Loucy (cell line): ENCODE measurements around the gene SOWAHA.

Source experiments
- H2AFZ ChIP-seq: fragments of 200-600 bp; sonication (generic); 2 replicates; pipeline ENCODE4 v1.6.0; 2016; ENCODE audit warnings: antibody characterized with exemption, mild to moderate bottlenecking, low read length, moderate library complexity
- H3F3A ChIP-seq: fragments of 200-600 bp; 2 replicates; pipeline ENCODE4 v1.6.0; 2016; ENCODE audit warnings: antibody characterized with exemption, low read depth, mild to moderate bottlenecking
- H3K27me3 ChIP-seq: fragments of 200-600 bp; sonication (generic); 2 replicates; pipeline ENCODE4 v1.6.1; 2014; ENCODE audit warnings: low read length, mild to moderate bottlenecking; ENCODE audit not compliant: insufficient read depth, poor library complexity, severe bottlenecking
- H3K36me3 ChIP-seq: fragments of 200-600 bp; sonication (generic); 2 replicates; pipeline ENCODE4 v1.6.1; 2016; ENCODE audit warnings: low read length; ENCODE audit not compliant: insufficient read depth
- H3K4me1 ChIP-seq: fragments of 200-600 bp; sonication (generic); 2 replicates; pipeline ENCODE4 v1.5.1; 2014; ENCODE audit warnings: low read length, mild to moderate bottlenecking; ENCODE audit not compliant: insufficient read depth, poor library complexity, severe bottlenecking
- H3K4me2 ChIP-seq: fragments of 200-600 bp; sonication (generic); 2 replicates; pipeline ENCODE4 v1.6.0; 2014; ENCODE audit warnings: antibody characterized with exemption, low read length, low read depth, mild to moderate bottlenecking; ENCODE audit not compliant: poor library complexity, severe bottlenecking
- H3K4me3 ChIP-seq: fragments of 200-600 bp; sonication (generic); 2 replicates; pipeline ENCODE4 v1.5.1; 2014; ENCODE audit warnings: low read length, mild to moderate bottlenecking, mixed read lengths; ENCODE audit not compliant: poor library complexity, severe bottlenecking
- H3K79me2 ChIP-seq: fragments of 200-600 bp; sonication (generic); 2 replicates; pipeline ENCODE4 v1.6.1; 2014; ENCODE audit warnings: low read length; ENCODE audit not compliant: insufficient read depth
- H3K9ac ChIP-seq: fragments of 200-600 bp; sonication (generic); 2 replicates; pipeline ENCODE4 v1.6.0; 2014; ENCODE audit warnings: mild to moderate bottlenecking, low read depth, low read length, moderate library complexity; ENCODE audit not compliant: poor library complexity, severe bottlenecking
- H3K9me2 ChIP-seq: fragments of 200-600 bp; sonication (generic); replicated peaks from 2 replicates; pipeline ENCODE4 v1.6.1; 2016; ENCODE audit warnings: low read depth, low read length, mixed read lengths
- H3K9me3 ChIP-seq: fragments of 200-600 bp; sonication (generic); 2 replicates; pipeline ENCODE4 v1.6.1; 2014; ENCODE audit warnings: mild to moderate bottlenecking, antibody characterized with exemption, low read length, low read depth; ENCODE audit not compliant: insufficient read depth
- H4K20me1 ChIP-seq: fragments of 200-600 bp; sonication (generic); 2 replicates; pipeline ENCODE4 v1.6.0; 2014; ENCODE audit warnings: antibody characterized with exemption, low read length, mild to moderate bottlenecking; ENCODE audit not compliant: insufficient read depth, poor library complexity, severe bottlenecking
- EZH2phosphoT487 ChIP-seq: fragments of 200-600 bp; IDR thresholded peaks from 2 replicates; pipeline ENCODE4 v1.6.1; 2018; ENCODE audit warnings: antibody characterized with exemption, mild to moderate bottlenecking, moderate library complexity, borderline replicate concordance
- TF ChIP-seq, protein P1 (sequence below): fragments of 200-600 bp; sonication (generic); conservative IDR thresholded peaks from 2 replicates; pipeline ENCODE4 v1.5.1; 2014; ENCODE audit warnings: mild to moderate bottlenecking, antibody characterized with exemption, low read length

Gene SOWAHA

DNA sequence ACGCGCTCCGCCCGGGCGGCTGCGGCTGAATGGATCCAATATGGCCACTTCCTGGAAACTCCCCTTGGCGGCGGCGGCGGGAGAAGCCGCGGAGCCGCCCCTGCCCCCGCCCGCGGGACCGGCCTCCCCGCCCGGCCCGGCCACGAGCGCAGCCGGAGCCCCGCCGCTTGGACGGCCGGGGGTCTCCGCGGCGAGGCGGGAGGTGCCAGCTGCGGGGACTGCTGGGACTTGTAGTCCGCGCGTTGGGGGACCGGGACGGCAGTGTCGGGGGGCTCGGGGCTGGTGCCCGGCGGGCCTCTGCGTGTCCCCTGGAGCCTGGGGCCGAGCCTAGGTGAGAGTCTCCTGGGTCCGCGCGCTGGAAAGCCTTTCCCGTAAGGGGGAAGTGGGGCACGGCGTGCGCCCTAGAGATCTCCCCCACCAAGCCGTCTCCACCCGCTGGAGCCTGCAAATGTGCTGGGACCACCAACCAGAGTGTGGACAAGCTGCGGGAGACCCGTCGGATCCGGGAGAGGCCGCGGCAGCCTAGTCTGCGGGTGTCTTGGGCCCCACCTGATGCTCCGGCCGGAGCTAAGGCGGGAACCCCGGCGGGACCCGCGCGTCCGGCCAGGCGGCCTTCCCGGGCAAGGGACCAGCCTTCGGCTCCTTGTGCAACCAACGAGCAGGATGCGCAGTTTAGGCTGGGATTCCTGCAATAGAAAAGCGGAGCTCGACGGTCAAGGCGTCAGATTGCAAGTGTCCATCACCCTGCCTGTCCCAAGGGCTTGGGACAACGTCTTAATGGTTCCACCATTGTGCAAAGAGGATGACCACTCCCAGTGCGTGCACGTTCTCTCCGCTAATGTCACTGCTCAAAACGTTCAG lies 35.7 kb upstream of the SOWAHA start, which contains the start of gene SEPTIN8:
Gene SEPTIN8 (minus strand): TSS at position 31 of the 861 bp plus-strand sequence. CDS start 102 bp downstream, outside the sequence.
- Histone ChIP-seq H2AFZ (peak within 1 kb of the TSS; percentile 75; the same call in 1 of the 2 replicates), H3K9me2 (no peaks in the 10 kb centered on the region), H3K79me2 (no peaks in the 10 kb centered on the region), H3K4me3 (peak within 1 kb of the TSS; percentile 73), H4K20me1 (no peaks in the 10 kb centered on the region), H3K9me3 (no peaks in the 10 kb centered on the region), H3K36me3 (no peaks in the 10 kb centered on the region), H3K27me3 (no peaks in the 10 kb centered on the region), H3F3A (no peaks in the 10 kb centered on the region), H3K4me1 (peaks cover 4% of the 10 kb centered on the region), H3K4me2 (peak within 1 kb of the TSS; percentile 58), H3K9ac (peak within 1 kb of the TSS; percentile 54)
- TF ChIP-seq, protein P1, sequence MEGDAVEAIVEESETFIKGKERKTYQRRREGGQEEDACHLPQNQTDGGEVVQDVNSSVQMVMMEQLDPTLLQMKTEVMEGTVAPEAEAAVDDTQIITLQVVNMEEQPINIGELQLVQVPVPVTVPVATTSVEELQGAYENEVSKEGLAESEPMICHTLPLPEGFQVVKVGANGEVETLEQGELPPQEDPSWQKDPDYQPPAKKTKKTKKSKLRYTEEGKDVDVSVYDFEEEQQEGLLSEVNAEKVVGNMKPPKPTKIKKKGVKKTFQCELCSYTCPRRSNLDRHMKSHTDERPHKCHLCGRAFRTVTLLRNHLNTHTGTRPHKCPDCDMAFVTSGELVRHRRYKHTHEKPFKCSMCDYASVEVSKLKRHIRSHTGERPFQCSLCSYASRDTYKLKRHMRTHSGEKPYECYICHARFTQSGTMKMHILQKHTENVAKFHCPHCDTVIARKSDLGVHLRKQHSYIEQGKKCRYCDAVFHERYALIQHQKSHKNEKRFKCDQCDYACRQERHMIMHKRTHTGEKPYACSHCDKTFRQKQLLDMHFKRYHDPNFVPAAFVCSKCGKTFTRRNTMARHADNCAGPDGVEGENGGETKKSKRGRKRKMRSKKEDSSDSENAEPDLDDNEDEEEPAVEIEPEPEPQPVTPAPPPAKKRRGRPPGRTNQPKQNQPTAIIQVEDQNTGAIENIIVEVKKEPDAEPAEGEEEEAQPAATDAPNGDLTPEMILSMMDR, result no peak
- no peak for TF ChIP-seq EZH2phosphoT487

DNA sequence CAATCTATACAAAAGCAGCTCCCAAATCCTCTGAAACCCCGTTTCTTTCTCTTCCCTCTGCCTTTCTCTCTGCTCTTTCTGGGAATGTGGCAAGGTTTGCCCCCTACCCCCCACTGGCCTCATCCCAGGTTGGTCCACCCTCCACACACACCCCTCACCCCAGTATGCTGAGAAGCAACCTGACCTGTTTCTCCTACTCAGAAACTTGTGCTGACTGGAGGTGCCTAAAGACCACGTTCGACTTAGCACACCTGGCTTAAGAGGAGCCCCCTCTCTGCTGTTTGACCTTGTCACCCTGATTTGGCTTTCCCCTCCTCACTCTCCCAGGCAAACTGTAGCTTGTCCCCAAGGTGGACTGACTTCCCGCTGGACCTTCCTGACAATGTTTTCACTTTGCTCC lies 35.0 kb upstream of the SOWAHA start:
- no peak overlapping the region for H3K9ac ChIP-seq
- TF ChIP-seq EZH2phosphoT487, result no peak
- TF ChIP-seq, protein P1, result no peak
- no peaks in the 10 kb centered on the region for H3K9me2 ChIP-seq
- H4K20me1 ChIP-seq, result no peaks in the 10 kb centered on the region
- no peak overlapping the region for H3K4me3 ChIP-seq
- no peak overlapping the region for H2AFZ ChIP-seq
- no peaks in the 10 kb centered on the region for H3K79me2 ChIP-seq
- no peaks in the 10 kb centered on the region for H3K36me3 ChIP-seq
- H3K27me3 ChIP-seq, result no peaks in the 10 kb centered on the region
- H3F3A ChIP-seq, result no peaks in the 10 kb centered on the region
- peaks cover 4% of the 10 kb centered on the region for H3K4me1 ChIP-seq
- no peaks in the 10 kb centered on the region for H3K9me3 ChIP-seq
- H3K4me2 ChIP-seq, result no peak overlapping the region

DNA sequence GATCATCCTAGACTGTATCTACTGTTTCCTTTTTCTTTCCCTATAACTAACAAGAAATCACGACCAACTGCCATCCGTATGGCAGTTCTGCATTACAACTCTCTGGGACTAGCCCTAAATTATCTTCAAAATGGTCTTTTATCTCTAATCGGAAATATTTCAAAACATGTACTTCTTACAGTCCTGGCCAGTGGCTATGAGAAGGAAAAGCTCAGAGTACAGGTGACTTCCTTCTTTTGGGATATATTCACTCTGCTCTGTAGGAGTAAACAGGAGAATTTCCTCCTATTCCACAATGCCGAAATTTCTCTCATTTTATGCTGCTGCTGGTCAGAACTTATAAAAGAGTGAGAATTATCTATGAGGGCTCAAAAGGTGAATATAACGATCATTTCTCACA lies 34.2 kb upstream of the SOWAHA start:
- no peak overlapping the region for H3K9ac ChIP-seq
- no peaks in the 10 kb centered on the region for H3K27me3 ChIP-seq
- H3K36me3 ChIP-seq, result no peaks in the 10 kb centered on the region
- no peaks in the 10 kb centered on the region for H4K20me1 ChIP-seq
- H3K79me2 ChIP-seq, result no peaks in the 10 kb centered on the region
- H3K4me2 ChIP-seq, result no peak overlapping the region
- H2AFZ ChIP-seq, result no peak overlapping the region
- H3K4me1 ChIP-seq, result peaks cover 4% of the 10 kb centered on the region
- no peak overlapping the region for H3K4me3 ChIP-seq
- TF ChIP-seq, protein P1, result no peak
- TF ChIP-seq EZH2phosphoT487, result no peak
- no peaks in the 10 kb centered on the region for H3K9me3 ChIP-seq
- no peaks in the 10 kb centered on the region for H3F3A ChIP-seq
- H3K9me2 ChIP-seq, result no peaks in the 10 kb centered on the region
